ENCODE results near the gene ATP8A2.
"Not testable (repeated sequence)": the region's sequence is repeated elsewhere in the genome, so short reads cannot be mapped to it uniquely, and the experiment has no call there.

ATP8A2 gene

DNA sequence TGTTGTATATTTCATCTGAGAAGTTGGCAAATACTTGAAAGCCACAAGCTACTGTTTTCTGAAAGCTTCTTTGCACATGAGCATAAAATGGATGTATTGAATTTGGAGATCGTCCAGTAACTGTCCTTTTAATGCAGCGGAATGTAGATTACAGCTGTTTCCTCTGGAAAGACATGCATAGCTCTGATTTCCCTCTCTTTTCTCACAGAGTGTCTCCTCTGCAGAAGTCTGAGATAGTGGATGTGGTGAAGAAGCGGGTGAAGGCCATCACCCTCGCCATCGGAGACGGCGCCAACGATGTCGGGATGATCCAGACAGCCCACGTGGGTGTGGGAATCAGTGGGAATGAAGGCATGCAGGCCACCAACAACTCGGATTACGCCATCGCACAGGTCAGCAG is 397.1 kb downstream of the ATP8A2 start:
- DNase-seq (ENCODE audit: low read depth) = no peak

DNA sequence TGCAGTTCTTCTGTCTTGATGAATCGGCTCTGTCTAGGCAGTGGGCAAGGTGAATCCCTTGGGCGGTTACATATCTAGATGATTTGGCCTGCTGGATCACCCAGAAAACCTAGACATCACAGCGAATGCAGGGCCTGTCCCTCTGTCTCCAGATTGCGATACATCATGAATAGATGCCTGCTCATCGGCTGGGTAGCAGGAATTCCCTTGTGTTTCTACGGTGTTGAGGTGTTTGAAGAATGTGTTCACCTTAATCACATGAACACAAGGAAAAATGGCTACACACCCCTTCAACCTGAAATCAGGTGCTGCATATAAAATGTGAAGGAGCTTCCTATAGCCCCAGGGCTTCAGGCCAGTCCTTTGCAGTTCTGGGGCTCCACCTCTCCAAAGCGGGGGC is 398.8 kb downstream of the ATP8A2 start:
- no peak for DNase-seq (ENCODE audit: low read depth)

DNA sequence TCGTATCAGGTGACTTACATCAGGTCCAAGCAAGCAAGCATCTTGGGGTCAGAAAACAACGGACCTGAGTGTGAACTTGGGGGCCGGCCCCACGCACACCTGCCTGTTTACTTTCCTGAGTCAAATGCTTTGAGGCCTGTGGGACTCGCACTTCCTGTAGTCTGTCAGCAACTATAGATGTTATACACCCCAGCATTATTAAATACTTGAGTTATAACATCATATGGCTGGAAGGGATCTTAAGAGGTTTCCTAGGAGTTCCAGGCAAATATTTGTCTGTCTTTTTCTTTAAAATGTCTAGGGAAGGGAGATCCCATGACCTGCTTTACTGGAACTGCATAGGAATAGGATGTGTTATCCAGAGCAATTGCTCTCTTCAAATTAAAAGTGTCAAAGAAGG is 399.4 kb downstream of the ATP8A2 start:
- DNase-seq (ENCODE audit: low read depth) = no peak

DNA sequence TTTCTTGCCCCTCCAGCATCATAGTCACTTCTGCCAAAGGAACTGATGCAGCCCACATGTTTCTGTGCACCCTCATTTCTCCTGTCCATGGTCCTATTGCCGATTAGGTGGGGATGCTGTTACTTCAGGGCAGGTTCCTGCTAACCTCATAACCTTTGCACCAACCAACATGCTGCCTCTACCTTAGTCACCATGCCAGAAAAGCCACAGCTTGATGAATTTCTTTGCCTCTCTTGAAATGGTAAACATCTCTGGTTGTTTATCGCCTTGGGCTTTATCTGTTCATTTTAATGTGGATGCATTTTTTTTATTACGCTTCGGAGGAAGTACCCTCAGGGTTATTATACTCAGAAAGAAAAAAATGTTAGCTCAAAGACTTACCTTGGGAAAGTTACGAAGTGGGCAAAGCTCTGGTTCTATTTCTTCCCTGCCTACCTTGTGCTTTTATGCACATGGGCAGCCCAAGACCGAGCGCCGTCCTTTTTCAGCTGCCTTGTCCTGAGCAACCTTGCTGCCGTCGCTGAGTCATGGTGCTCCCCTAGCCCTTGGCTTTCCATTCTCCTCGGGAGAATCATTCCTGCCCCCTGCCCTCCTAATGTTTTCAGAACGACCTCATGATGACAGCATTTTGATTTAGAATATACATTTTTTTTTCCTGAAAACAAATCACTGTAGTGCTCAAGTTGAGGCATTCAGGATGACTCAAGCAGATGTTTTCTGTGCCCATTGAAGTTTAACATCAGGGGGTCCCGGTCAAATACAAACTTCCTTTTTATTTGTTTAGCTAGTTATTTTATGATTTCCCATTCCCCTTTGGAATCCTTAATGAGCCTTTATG is 400.1 kb downstream of the ATP8A2 start:
- DNase-seq (ENCODE audit: low read depth) = no peak

DNA sequence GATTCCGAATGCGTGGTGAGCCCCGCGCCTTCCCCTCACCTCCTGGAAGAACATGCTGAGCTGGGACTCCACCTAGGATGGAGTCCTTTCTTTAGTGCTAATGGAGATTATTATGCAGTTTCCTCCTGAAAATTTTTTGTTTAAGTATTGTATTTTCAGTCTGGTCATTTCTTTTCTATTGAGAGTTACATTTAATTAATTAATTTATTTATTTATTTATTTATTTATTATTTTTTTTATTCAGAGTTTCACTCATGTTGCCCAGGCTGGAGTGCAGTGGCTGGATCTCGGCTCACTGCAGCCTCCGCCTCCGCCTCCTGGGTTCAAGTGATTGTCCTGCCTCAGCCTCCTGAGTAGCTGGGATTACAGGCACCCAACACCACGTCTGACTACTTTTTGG is 400.8 kb downstream of the ATP8A2 start:
- DNase-seq (ENCODE audit: low read depth) = not testable (repeated sequence)

DNA sequence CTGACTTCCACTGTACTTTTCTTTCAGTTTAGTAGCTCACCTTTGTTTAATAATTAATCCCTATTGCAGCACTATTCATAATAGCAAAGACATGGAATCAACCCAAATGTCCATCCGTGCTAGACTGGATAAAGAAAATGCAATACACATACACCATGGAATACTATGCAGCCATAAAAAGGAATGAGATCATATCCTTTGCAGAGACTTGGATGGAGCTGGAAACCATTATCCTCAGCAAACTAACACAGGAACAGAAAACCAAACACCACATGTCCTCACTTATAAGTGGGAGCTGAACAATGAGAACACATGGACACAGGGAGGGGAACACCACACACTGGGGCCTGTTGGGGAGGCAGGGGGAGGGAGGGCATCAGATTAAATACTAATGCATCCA is 402.3 kb downstream of the ATP8A2 start:
- DNase-seq (ENCODE audit: low read depth) = not testable (repeated sequence)

DNA sequence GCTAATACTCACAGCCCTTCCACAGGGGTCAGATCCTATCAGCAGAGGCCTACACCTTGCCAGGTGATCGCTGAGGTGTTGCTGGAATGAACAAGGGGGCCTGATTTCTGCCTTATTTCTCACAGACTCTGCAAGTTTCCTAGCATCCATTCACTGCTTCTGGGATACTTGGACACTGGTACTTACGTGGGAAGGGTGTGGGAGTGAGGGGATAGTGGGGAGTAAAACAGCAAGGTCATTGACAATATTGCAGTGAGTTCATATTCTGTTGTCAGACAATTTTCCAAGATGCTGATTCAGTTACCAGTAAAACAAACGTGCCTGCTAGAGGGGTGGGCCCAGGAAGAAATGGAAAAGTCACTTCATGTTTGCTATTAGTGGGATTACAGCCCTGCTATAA is 403.5 kb downstream of the ATP8A2 start:
- DNase-seq (ENCODE audit: low read depth) = no peak

DNA sequence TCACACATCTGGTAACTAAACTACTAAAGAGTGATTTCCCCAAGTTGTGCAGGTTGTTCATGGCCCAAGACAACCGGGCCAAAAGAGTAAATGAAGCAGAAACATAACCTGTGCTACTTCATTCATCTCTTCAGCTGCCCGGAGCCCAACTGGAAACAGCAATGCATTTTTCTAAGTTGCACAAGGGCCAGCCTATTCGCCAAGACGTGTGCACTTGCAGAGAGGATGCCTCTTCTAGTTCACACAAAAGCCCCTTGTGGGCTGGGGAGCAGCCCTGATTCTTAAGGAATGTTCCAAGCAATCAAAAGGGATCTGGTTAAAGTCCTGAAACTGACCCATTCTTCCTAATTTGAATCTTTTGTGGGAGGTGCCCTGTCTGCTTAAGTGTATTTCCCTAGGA is 404.2 kb downstream of the ATP8A2 start:
- DNase-seq (ENCODE audit: low read depth) = no peak

DNA sequence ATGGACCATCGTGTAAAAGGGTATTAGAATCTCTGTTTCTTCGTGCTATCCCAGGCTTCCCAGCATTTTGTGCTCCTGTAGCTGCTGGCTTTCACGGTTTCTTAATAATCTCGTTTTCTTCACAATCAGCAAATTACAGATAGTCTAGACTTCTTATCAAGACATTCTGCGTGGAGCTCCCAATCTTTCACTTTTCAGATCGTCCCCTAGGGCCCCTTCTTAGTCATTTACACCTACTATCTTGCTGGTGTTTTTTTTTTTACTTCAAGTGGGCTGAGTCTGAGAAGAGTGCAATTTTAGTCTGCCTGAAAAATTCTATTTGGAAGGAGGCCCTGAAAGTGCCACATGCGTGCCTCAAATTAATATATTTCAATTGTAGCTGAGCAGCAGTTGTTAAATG is 404.9 kb downstream of the ATP8A2 start:
- no peak for DNase-seq (ENCODE audit: low read depth)

DNA sequence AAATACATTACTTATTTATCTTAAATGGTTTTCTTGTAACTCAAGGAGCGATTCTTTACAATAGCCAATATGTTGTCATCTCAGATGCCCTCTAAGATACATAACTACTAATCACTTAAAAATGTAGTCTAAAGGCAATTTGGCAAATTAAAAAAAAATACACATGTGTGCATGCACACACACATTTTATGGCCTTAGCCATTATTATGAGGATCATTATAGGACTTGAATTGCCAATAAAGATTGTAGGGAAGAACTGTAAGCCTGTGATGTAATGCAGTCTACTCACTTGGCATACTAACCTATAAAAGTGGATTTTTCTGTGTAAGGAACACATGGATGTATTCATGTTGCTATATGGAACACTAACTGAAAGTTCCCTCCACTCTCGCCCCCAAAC is 405.7 kb downstream of the ATP8A2 start:
- no peak for DNase-seq (ENCODE audit: low read depth)

DNA sequence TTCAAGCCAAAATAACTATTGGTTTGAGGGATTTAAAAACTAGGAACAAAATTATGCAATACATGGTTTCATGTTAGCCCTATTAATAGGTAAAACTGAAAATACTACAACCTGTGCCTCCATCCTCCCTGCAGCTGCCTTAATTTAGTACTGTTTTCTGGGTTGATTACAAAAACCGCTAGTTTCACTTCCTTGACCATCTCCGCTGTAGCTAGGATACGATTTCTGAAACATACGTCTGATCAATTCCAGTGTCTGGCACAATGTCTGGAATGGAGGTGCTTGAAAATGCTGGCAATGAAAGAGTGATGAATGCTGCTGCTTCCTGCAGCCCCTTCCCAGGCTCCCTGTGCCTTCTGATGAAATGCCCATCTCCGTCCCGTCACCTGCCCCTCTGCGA is 406.6 kb downstream of the ATP8A2 start:
- no peak for DNase-seq (ENCODE audit: low read depth)

DNA sequence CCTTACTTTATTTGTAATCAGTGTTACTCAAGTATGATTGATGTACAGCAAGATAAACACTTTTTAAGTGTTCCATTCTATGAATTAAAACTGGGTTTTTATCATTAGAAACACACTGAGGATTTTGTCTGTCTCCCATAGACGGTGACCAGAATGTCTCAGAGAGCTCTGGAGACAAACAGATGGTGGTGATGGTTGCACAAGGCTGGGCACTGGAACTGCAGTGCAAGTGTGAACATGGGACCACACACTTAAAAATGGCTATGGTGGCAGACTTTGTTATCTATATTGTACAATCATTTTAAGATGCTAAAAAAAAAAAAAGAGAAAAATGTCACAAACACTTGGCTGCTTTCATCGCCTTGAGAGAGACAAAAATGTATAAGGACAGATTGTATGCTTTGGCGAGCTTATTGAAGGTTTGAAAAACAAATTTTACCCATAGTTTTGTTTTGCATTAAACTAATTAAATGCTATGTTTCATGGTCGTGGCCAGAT is 407.1 kb downstream of the ATP8A2 start:
- DNase-seq (ENCODE audit: low read depth) = no peak

DNA sequence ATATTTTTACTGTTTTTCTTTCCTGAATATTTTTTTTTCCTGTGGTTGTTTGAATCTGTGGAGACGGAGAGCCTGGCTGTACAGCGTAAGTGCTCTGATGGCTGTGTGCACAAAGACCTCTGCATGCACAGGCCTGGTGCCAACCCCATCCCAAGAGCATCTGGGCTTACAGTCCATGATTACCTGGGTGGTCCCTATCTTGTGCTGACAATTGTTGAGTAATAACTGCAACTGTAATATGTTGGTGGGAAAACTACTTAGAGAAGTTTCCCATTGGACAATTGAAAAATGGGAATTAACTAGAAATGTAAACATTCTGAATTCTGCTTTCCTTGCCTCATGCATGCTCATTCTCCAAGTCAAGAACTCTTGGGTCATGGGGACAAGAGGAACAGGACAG is 411.3 kb downstream of the ATP8A2 start:
- DNase-seq (ENCODE audit: low read depth) = no peak

DNA sequence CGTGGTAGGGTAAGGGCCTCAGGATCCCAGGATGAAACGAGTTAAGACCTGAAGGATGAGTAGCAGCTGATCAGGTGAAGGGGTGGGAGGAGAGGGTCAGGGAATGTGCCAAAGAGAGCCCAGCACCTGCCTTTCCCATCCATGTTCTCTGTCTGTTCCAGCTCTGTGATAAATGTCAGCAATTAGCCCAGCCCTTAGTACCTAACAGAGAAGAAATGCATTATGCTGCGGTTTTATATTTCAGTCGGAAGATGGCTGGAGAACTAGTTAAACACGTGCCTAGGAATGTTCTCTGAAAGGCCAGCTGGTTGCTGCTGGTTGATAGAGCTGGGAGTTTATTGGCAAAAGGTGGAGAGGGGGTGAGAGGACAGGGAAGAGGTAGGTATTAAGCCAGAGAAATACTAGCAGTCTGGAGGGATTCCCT is 411.8 kb downstream of the ATP8A2 start:
- no peak for DNase-seq (ENCODE audit: low read depth)

DNA sequence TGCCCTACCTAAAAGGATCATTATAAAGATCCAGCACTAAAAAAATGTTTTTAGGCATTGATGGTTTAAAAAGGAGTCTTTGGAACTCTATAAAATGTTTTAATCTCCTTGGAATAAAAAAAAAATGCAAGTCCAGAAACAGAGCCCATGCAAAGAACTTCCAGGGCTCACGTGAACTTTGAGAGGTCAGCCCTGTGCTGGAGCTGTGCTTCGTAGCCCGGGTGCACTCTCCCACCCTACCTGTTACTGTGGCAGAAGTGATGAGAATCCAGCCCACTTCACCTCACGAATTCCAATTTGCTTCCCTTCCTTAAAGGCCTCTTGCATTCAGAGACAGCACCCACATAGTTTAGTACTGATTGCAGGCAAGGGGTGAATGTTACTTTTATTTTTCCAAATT is 412.3 kb downstream of the ATP8A2 start:
- no peak for DNase-seq (ENCODE audit: low read depth)

DNA sequence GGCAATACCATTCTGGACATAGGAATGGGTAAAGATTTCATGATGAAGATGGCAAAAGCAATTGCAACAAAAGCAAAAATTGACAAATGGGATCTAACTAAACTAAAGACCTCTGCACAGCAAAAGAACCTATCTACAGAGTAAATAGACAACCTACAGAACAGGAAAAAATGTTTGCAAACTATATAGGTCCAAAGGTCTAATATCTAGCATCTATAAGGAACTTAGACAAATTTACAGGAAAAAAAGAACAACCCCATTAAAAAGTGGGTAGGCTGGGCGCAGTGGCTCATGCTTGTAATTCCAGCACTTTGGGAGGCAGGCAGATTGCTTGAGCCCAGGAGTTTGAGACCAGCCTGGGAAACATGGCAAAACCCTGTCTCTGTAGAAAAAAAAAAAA is 418.4 kb downstream of the ATP8A2 start:
- not testable (repeated sequence) for DNase-seq (ENCODE audit: low read depth)

DNA sequence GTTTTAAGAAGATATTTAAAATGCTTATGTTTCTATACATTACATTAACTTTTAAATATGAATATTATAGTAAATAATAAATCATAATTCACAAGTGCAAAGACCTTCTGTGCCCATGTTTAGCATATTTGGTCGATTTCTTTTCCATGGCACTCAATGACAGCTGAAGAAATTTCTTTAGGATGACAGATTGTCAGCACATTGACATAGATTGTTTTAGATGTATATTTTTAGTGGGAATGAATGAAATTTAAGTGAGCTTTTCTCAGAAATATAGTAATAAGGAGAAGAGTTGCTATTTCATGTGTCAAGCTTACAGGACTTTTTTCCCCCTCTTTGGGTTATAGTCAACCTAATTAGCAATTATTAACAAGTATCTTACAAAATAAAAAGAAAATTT is 423.5 kb downstream of the ATP8A2 start:
- no peak for DNase-seq (ENCODE audit: low read depth)

DNA sequence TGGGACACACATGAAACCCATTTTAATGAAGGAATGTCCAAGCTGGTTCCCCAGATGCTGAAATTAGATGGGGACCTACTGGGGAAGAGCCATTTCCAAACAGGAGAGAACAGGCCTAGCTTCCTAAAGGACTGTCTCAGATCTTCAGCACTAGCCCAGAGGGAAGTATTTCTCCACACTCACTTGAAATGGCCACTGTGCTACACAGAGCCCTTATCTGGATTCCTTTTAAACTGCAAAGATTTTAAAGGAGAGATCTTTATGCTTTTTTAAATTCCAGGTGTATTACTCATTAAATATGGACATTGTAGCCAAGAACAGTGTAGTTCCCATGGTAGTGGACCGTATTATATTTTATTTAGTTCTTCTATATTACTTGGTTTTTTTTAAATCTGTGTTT is 424.7 kb downstream of the ATP8A2 start:
- no peak for DNase-seq (ENCODE audit: low read depth)

DNA sequence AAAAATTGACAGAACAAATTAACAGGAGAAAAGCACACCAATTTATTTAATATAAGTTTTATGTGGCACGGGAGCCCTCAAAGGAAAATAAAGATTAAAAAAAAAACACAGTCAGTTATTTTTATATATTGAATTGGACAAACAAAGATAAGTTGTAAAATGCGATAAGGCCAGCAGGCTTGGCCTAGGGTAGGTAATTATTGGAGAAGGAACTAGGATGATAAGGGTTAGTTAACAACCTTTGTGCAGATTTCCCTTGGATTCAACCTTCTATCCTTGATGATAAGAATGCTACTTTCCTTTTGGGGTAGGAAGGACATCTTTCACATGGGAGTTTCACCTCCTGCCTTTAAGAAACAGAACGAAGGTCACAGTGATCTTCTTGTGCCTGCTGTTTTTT is 427.2 kb downstream of the ATP8A2 start:
- no peak for DNase-seq (ENCODE audit: low read depth)

DNA sequence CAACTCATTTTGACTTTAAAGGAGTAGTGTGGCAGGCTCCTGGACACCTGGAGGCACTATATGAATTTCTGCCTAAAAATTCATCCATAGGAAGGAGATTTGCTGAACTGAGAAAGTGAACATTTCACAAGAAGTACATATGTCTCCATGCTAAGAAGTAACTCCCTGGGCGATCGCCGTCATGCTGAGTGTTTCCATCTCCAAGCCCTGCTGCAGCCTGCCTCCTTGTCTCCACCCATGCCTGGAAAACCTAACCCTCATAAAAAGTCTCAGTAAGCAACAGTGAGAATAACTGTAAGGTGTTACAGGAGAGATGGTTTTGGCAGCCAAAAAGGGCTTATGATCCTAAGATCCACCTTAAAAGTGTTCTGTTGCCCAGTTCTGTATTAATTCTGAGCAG is 428.7 kb downstream of the ATP8A2 start:
- no peak for DNase-seq (ENCODE audit: low read depth)

DNA sequence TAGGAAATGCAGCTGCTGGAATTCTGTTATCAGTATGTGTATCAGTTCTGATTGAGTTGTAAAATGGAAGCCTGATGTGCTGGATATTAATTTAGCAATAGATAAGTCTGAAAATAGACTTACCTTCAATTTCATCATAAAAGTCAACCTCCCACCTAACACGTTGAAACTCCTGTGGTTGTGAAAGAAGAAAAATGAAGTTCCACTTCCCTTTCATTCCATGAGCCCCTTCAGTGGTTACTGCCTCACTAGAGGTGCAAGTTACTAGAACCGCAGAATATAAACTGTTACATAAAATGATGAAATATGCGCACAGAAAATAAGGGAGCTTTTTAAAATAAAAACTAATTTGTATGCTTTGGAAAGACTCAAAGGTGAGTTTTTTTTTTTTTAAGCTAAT is 430.8 kb downstream of the ATP8A2 start:
- no peak for DNase-seq (ENCODE audit: low read depth)

DNA sequence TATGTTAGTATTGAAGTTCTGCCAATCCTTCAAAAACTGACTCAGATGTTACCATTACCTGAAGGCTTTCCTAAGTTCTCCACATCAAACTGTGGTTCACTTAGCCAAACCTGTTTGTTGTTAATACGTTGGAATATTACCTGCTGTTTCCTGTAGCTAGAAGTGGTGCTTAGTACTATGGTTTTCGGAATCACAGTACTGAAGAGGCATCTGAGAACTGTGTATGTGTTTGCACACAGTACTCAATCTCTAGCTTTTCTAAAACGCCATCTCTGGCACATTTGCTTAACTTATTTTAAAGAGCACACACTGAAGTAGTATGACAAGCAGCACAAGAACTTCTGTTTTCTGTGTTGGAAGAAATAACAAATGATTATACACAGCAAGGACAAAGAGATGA is 431.9 kb downstream of the ATP8A2 start:
- DNase-seq (ENCODE audit: low read depth) = no peak

DNA sequence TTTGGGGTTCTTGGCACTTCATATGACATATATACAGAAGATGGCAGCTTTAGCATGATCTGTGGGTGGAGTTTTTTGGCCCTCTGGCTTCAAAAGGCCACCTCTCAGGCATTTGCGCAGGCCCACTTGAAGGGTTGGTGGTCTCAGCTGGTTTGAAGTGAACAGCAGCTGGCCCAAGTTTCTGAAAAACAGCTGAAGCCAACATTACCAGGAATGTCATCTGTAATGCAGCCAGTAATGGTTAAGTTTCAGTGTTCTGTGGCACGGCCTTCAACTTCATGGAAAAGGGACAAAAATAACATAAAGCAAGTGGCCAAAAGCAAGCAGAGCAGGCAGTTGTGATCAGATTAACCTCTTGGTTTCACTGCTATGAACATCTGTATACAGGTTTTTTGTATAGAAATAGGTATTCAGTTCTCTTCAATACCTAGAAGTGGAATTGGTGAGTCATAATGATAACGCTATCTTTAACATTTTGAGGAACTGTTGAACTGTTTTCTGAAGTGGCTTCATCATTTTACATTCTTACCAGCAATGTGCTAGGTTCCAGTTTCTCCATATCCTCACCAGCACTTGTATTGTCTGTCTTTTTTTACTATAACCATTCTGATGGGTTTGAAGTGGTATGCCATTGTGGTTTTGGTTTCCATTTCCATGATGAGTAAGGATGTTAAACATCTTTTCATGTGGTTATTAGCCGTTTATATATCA is 434.6 kb downstream of the ATP8A2 start:
- DNase-seq (ENCODE audit: low read depth) = no peak

DNA sequence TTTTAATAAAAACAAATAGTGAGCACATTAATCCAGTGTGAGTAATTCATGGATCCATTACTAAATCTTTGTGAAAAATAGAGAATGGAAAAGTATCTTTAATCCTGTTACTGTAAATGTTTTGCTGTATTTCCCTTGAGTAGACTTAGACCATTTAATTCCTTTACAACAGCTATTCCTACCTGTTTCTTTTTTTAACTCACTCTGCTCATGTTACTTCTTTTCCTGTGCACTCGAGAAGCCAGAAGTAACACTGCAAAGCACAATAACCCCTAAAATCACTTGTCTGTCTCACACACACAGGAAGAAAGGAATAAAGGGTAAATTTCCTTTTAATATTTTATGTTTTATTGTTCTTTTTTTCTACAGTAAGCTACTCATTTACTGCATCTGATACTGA is 435.8 kb downstream of the ATP8A2 start:
- no peak for DNase-seq (ENCODE audit: low read depth)

All from stimulated activated CD8-positive, alpha-beta memory T cell treated with anti-CD3 and anti-CD28 coated beads, Interleukin-12 subunit alpha, Interleukin-12 subunit beta, amount 100 ng/mL, for 4 hours (primary cell).